HG03039 (cell line): ENCODE results near the gene MYO1B.
"Not testable (repeated sequence)": the region's sequence is repeated elsewhere in the genome, so short reads cannot be mapped to it uniquely, and the experiment has no call there.

Experiments used
- ATAC-seq: cut with Tn5 transposase; IDR thresholded peaks from one replicate; pipeline ENCODE4 v1.9.1; 2021; ENCODE audit warnings: mild to moderate bottlenecking, moderate library complexity; ENCODE audit not compliant: unreplicated experiment

The MYO1B gene

DNA sequence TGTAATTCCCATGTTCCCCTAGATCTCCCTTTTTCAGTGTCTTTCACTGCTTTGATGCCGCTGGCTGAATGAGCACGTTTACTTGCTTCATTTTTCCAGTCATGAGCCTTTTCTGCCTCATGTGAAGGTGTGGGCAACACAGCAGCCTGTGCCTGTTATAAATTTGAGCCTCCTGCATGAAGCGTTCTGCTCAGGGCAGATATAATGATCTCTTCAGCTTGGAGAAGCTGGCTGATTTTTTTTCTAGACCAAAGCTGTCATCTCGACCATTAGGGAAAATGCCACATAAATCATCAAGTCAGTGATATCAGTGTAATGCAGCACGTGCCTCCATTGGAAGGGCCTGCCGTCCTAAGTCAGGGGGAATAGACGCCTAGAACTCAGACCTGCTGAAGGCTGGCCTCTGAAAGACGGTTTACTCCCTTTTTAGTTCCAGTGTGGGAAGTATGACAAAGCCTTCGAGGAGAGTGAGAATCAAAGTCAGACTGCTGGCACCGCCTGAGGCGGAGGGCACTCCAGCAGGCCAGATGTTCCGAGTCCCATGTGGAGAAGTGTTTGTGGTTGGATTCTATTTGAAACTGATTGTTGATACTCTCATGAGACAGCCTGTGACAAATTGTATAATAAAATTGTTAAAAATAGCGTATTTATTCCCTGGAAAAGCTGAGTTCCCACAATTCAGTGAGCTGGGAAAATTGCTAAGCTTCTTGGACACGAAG lies 196.5 kb downstream of the MYO1B start:
- no peak for ATAC-seq

- ATAC-seq, result no peak
These were observed 198.2 kb downstream of the MYO1B start for GRCh38 chr2:191443446-191443845.

DNA sequence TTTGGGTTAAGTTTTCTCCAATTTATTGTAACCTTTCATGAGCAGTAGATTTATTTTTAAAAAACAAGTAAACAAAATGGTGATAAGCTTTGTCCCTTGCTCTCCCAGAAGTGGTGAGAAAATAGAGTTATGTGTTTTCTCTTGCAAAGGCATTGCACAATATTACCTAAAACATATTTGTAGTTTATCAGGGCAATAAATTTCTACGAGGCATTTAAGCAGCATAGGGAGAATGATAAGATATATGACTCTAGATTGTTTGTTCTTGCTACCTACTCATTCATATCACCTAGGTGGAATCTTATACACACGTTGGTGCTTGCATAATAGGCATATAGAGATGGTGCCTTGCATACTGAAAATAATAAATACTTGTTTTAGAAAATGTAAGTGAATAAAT lies 201.7 kb downstream of the MYO1B start:
- ATAC-seq, result no peak

DNA sequence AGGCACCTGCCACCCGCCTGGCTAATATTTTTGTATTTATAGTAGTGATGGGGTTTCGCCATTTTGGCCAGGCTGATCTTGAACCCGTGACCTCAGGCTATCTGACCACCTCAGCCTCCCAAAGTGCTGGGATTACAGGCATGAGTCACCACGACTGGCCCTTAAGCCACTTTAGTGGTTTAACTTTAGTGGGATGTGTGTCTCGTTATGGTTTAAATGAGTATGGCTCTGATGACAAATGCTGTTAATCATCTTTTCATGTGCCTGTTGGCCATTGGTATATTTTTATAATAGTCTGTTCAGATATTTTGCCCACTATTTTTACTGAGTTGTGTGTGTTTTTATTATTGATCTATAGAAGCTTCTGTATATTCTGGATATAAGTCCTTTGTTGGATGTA lies 205.9 kb downstream of the MYO1B start:
- no peak for ATAC-seq

- ATAC-seq, result no peak
These were observed 206.9 kb downstream of the MYO1B start for GRCh38 chr2:191452065-191452464.

DNA sequence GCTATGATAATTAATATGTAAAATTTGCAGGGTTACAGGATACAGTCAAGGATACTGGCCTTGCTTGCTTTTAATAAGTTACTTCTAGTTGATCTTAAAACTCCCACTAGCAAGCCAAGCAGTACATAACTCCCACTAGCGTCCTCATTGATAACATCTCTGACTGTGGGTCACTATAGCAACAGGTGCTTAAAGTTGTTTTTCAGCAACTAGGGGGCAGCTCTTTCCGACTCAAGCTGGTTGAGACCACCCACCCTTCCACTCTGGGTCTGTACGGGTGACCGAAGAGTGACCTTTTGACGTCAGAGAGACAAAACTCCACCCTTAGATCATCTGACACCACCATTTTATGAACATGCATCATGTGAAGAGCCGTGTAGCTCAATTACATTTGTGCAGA lies 208.6 kb downstream of the MYO1B start:
- no peak for ATAC-seq

- not testable (repeated sequence) for ATAC-seq
These were observed 211.3 kb downstream of the MYO1B start for GRCh38 chr2:191456506-191456905.

GRCh38 chr2:191459158-191459557 lies 214.0 kb downstream of the MYO1B start:
- no peak for ATAC-seq

DNA sequence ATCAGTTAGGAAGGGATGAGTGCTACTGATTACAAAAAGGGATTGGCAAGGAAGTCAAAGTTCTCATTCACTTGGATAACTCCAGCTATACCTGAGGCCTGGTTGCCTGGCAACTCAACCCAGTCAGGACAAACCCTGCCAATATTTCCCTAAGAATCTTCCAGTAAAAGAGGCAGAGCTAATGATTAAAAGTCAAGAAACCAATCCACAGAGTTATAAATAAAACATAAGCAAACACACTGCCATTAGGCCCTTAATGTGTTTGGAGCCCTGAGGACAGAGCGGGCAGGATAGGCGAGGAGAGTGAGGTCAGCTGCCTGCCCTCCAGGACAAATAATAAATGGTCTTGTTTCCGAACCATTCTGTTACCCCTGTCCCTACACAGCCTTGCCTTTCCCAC lies 217.2 kb downstream of the MYO1B start:
- ATAC-seq, result no peak

DNA sequence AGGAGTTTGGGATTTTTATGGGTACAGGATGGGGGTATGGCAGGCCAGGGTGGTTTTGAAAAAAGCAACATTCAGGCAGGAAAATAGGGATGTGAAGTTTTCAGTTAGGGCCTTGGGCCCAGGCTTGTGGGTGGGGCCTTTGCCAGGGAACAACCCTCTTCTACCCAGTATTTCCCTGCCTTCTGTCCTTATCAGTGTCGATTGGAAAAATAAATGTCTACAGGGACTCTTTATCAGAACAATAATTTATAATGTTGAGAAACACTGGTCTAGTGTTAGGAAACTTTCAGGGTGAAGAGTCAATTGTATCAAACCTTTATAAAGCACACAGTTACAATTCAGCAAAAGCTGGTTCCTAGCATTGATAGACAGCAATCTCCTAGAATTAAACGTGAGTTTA lies 218.6 kb downstream of the MYO1B start:
- ATAC-seq, result no peak

GRCh38 chr2:191465766-191466420 lies 220.7 kb downstream of the MYO1B start:
- ATAC-seq, result no peak

- ATAC-seq, result no peak
These were observed 221.9 kb downstream of the MYO1B start for GRCh38 chr2:191467113-191467512.

- ATAC-seq, result no peak
These were observed 225.1 kb downstream of the MYO1B start for GRCh38 chr2:191470306-191470705.

GRCh38 chr2:191474464-191474863 lies 229.3 kb downstream of the MYO1B start:
- no peak for ATAC-seq
